ENCODE data around the gene RERE.
A peak's percentile ranks its signal among the peaks of the same experiment; 100 is the strongest.

RERE gene

DNA sequence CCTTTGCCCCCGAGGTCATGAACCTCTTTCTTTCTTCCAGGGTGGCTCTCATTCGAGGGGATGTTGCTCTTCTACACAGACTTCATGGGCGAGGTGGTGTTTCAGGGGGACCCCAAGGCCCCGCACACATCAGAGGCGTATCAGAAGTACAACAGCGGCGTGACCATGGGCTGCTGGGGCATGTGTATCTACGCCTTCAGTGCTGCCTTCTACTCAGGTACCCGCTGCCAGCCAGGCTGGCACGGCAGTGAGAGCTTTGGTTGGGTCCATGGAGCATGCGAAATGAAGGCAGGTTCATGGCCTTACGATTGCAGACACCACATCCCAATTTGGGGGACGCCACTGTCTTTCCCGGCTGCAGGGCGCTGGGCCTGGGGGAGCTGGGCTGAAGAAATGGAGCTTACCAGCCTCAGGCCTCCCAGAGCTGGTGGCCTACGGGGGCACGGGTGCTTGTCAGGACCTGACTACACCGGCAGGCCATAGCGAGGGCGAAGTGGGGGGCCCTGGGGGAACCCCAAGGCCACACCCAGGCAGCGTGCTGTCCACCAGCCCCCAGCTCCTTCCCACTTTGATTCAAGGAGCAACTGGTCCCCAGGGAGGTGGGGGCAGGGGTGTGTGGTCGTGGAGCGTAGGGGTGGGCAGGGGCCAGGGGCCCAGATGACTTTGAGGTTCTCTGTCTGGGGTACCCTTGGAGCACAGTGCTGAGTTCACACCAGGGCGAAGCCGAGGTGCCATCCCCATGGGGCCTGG is 479.5 kb downstream of the RERE start:
- DNase-seq: no peak

DNA sequence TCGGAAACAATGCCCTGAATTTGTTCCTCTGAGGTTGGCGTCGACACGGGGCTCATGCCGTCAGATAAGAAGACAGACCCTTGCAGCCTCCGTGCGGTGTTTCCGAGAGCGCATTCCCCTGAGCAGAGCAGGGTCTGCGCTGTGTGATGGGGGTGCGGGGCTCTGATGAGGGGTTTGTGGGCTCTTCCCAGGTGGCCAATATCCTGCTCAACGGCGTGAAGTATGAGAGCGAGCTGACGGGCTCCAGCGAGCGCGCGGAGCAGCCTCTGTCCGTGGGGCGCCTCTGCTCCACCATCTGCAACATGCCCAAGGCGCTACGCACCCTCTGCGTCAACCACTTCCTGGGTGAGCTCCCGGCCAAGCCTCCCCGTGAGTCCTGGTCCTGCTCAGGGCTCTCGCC is 482.2 kb downstream of the RERE start:
- DNase-seq: no peak

DNA sequence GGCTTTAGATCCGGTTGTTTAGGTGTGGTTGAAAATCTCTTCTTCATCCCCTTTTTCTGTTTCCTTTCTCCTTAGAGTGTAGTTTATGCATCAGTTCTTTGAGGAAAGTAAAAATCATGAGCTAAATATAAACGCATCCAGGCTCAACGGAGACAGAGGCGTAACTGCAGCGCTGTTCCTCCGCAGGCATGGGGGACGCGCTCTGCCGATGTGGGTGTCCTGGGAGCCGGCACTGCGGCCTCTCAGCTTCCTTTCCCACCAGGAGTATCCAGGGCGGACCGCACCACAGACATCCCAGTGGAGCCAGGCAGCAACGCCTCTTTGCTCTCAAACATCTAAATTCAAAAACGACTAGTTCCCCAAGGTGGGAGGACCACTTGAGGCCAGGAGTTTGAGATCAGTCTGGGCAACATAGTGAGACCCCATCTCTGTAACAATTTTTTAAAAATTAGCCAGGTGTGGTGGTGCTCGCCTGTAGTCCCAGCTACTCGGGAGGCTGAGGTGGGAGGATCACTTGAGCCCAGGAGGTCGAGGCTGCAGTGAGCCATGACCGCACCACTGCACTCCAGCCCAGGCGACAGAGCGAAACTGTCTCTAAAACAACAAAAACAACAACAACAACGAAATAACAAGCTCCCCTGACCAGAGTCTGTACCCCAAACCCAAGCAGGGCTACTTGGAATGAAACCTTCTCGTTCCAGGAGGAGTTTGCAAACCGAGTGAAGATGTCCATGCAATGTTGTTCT is 483.2 kb downstream of the RERE start:
- DNase-seq: no peak

DNA sequence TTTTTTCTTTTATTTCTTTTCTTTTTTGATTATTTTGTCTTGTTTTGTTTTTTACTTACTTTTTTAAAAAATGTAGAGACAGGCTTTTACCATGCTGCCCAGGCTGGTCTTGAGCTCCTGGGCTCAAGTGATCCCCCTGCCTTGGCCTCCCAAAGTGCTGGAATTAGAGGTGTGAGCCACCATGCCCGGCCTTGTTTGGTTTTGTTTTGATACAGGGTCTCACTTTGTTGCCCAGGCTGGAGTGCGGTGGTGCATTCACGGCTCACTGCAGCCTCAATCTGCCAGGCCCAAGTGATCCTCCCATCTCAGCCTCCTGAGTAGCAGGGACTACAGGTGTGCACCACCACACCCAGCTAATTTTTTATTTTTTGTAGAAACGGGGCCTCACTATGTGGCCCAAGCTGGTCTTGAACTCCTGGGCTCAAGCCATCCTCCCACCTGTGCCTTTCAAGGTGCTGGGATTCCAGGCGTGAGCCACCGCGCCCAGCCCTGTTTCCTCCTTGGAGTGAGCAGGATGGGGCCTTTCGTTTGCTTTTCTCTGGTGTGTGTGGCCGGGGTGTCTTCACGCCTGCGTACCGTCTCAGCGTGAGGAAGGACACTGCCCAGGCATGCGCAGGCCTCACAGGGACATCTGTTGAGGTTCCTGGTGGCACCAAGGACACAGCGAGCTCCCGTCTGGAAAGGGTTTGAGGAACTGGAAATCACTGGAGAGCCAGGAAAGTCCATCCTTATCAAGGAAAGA is 484.0 kb downstream of the RERE start:
- no peak for DNase-seq

DNA sequence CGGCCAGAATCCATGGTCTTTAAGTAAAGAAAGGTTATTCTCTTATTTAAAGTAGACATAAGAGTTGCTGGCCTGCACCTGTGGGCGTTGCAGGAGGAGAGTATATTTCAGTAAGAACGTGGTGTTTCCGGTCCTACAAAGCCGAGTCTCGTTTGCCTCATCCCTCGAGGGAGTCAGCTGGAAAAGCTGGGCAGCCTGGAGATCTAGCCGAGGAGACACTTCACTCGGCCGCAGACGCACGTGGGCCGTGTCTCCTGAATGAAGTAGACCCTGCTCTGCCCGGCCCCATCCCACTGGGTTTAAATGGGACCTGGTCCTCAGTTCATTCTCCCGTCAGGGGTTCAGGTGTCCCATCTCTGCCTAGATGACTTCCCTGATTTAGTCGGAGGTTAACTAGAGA is 484.6 kb downstream of the RERE start:
- DNase-seq: no peak

DNA sequence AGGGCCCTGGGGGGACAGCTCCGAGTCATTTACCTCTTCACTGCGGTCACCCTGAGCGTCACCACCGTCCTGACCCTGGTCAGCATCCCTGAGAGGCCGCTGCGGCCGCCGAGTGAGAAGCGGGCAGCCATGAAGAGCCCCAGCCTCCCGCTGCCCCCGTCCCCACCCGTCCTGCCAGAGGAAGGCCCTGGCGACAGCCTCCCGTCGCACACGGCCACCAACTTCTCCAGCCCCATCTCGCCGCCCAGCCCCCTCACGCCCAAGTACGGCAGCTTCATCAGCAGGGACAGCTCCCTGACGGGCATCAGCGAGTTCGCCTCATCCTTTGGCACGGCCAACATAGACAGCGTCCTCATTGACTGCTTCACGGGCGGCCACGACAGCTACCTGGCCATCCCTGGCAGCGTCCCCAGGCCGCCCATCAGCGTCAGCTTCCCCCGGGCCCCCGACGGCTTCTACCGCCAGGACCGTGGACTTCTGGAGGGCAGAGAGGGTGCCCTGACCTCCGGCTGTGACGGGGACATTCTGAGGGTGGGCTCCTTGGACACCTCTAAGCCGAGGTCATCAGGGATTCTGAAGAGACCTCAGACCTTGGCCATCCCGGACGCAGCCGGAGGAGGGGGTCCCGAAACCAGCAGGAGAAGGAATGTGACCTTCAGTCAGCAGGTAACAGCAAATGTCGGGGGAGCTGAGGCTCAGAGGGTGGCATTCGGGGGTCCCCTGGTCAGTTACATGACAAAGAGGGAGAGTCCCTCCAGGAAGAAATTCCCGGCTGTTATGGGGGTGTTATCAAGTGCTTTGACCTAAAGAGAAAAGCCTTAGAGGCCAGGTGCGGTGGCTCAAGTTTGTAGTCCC is 486.9 kb downstream of the RERE start:
- DNase-seq: no peak

DNA sequence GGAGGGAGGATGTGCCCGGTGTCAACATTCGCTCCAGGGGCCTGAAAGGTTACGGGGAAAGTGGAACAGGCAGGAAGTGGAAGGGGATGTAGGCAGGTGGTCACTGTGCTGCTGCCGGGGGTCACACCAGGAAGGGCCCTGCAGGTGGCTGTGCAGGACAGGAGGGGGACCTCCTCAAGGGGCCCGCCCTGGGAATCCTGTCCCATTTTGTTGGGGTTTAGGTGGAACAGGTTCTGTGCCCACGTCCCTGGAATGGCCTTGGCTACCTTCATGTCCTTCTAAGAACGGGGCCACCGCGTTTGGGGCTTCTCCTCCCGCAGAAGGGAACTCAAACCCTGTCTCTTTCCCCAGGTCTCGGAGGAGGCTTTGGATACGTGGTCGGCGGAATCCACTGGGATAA is 487.6 kb downstream of the RERE start:
- no peak for DNase-seq

DNA sequence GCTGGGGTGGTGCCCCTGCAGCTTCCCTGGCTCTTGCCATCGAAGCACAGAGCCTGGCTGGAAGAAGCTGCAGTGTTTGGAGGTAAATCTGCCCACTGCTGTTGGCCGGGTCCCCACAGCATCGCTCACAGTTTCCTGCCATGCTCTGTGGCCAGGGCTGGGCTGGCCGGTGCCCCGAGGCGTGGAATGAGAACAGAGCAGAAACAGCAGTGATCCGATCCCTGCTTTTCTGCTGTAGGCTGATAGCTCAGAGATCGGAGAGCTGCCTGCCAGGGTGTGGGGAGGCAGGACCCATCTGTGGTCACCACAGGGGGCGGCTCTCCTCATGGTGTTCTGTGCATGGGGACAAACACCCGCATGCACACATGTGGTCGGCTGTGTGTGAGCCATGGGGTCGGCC is 488.0 kb downstream of the RERE start:
- no peak for DNase-seq

DNA sequence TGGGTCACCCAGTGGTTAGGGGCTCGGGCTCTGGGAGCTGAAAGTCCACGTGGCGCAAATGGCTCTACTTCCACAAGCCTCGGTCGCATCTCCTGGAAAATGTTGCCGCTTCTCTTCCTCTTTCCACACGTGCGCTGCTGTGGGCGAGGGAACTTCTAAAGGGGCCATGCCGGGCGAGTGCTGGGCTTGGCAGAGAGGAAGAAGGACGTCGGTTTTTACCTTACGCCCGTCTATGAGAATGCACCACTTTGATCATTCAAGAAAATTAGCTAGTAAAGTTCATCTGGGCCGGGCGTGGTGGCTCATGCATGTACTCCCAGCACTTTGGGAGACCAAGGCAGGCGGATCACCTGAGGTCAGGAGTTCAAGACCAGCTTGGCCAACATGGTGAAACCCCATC is 489.2 kb downstream of the RERE start:
- DNase-seq: no peak

DNA sequence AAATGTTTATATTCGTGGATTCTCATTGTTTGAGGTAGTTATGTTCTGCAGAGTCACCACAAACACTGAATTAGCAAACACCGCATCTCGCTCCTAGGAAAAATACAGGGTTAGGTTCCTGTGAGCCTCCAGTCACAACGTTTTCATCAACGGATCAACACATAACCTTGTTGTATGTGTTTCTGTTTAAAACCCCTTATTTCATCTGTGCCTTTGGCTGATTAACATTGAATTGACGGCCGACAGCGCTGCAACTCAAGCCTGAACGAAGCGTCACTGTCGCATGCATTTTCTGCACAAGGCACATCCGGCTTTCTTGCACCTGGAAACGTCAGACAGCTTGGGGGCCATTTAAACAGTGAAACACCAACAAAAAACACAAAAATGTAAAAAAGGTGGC is 491.2 kb downstream of the RERE start:
- no peak for DNase-seq

DNA sequence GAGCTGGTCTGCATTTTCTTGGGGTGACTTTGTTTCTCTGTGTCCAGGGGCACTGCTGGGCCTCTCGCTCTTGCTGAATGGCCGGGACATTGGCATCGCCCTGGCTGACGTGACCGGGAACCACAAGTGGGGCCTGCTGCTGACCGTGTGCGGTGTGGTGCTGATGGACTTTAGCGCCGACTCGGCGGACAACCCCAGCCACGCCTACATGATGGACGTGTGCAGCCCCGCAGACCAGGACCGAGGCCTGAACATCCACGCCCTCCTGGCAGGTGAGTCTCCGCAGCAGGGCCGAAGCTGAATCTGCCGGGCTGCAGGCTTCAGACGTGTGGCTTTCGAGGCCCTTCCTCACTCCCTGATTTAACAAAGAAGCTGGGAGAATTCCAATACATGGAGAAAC is 491.7 kb downstream of the RERE start:
- DNase-seq: no peak

DNA sequence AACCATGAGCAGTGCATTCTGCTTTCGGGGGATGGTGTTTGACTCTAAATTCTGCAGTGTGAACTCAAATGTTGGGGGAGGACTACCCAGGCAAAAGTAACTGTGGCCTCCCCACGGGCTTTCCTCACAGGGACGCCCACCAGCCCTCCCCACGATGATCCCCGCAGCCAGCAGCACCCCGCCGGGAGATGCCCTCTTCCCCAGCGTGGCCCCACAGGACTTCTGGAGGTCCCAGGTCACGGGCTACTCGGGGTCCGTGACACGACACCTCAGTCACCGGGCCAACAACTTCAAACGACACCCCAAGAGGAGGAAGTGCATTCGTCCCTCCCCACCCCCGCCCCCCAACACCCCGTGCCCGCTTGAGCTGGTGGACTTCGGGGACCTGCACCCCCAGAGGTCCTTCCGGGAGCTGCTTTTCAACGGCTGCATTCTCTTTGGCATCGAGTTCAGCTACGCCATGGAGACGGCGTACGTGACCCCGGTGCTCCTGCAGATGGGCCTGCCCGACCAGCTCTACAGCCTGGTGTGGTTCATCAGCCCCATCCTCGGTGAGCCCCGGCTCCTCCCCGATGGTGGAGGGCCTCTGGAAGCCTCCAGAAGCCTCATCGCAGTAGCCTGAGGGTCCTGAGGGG is 493.1 kb downstream of the RERE start:
- DNase-seq: no peak

DNA sequence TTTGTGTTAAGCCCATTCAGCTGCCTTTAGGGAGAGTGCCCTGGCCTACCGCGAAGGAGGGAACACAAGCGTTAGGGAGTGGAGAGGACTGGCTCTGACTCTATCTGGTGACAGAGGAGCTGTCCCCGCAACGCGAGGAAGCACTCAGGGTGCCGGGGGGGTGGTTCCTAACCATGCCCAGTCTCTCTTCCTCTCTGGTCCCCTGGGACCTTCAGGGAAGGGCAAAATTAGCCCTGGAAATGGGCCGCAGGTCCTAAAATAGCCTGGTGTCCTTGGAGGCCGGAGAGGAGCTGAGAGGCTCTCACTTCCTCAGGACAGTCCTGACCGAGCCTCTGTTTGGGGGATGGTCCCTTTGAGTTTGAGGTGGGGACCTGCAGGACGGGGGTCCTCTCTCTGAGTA is 493.7 kb downstream of the RERE start:
- DNase-seq: no peak

DNA sequence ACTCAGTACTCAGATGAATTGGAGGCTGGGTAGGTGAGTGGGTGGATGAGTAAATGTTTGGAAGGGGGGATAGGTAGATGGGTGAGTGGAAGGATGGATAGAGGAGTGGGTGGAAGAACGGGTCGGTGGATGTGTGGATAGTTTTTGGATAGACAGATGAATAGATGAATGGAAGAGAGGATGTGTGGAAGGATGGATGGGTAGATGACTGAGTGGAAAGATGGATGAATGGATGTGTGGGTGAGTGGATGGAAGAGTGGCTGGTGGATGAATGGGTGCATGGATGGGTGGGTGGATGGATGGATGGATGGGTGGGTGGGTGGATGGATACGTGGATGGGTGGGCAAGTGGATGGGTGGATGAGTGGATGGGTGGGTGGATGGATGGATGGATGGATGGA is 495.8 kb downstream of the RERE start:
- no peak for DNase-seq

DNA sequence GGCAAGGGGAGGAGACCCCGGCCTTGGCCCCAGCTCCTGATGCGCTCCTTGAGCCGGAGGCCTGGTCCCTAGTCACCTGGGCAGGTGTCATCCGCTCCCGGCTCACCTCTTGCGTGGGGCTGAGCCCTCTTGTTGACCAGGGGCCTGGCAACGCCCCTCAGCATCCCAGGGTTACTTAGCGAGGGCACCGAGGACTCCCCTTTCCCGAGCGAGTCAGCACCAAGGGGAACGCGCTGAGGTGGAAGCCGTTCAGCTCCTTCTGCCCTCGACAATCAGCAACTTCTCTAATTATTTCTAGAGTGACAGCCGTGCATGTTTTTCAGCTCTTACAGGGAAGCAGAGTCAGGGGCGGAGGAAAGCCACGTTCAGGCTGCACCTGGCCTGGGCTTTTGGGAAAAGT is 499.0 kb downstream of the RERE start:
- DNase-seq: peak; percentile 22 to 23 (median 23)

DNA sequence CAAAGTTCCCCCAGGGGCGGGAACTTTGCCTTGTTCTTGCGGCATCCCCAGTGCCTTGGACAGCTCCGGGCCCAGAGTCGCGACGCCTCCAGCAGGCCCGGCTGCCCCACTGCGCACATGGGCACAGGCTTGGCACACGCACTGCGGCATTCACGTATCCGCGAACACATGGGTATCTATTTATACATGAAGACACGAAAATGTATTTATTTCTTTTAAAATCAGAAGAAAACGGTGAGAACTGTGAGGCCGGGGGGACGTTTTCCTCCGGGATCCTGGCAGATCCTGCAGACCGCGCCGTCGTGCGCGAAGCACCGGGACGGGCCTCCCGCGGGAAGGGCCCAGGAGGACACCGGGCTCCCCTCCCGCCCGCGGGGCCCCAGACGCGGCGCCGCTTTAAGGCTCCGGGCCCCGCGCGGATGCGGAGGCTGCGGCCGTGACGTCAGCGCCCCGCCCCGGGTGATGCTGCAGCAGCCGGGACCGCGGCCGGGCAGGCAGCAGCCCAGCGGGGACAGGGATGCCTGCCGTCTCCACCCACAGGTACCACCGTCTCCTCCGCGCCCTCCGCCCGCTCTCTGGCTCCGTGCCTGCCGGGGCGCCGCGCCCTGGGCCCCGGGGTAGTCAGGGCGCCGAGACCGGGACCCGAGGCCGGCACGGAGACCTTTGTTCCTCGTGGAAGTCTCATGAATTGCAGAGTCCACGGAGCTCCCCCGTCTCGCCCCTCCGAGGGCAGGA is 499.6 kb downstream of the RERE start, which contains the start of gene SLC45A1:
Gene SLC45A1 (plus strand): TSS at position 468 of the 735 bp plus-strand sequence. CDS start 6,216 bp downstream, outside the sequence.
- peak; percentile 77 to 94 (median 88) for DNase-seq

DNA sequence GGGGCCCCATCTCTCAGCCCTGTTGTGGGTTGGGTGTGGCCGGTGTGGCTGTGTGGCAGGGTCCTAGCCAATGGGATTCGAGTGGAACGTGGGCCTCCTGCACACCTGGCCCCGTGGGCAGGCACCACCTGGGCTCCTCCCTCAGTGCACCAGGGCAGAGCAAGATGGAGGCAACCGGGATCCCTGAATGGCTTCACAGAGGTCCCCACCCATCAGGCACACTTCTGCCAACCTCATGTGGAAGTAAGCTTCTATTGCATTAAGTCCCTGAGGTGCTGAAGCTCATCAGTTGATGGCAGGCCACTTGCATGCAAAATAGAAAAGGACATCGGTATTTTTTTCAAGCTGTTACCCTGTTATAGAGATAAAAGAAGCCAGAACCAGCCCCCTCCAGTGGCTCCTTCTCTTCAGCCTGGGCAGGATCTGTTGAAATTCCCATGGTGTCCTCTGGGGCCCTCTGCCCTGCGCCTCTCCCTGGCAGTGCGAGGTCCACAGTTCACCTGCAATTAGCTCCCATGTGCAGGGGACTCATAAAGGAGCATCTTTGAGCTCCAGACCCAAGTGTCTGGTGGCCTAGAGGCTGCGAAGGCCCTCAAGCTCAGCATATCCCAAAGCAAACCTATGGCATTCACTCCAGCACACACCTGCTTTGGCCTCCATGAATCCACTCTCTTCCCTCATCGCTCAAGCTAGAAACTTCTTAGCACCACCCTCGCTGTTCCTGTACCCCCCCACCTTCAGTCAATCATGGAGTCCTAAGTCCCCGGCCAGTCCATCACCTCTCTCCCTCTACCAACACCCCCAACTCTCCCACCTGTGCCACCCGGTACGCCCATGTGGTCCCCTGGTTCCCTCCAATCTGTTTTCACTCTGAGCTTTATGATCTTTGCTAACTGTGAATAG is 501.6 kb downstream of the RERE start:
- no peak for DNase-seq

DNA sequence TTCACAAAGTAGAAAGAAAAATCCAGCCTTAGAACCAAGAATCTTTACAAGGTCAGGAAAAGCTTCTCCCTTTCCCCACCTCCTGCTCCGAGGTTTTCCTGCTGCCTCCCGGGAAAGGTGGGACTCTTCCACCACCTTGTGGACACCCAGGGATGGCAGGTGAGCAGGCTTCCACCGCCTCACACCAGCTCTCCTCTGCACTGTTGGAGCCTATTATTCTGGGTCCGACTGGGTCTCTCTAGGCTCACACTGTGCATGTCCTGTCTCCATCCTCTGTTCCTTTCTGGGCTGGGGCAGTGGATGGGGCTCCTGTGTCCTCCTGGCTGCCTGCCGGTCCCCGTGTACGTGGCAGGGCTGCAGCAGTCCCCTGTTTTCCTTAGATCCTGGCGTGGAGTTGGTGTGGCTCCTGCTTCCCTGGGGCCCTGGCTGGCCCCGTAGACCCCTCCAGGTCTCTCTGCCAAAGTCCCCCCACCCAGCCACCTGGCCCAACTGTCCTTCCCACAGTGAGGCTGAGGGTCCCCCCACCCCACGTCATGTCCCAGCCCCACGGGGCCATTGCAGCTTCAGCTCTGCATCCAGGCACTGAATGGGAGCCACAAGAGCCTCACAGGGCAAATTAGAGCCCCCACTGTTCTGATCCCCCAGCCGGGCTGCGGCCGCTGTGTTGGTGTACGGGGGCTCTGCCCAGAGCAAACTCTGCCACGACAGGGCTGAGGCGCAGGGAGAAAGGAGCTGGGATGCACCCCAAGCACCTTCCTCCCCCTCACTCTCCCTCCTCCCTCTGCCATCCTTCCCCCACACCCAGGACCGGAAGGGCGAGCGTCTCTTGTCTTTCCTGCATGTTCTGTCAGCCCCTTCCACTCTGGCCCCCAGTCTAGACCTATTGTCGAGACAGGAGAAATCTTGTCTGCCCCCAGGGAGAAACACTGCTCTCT is 502.8 kb downstream of the RERE start:
- peak; percentile 50 to 73 (median 62) for DNase-seq

DNA sequence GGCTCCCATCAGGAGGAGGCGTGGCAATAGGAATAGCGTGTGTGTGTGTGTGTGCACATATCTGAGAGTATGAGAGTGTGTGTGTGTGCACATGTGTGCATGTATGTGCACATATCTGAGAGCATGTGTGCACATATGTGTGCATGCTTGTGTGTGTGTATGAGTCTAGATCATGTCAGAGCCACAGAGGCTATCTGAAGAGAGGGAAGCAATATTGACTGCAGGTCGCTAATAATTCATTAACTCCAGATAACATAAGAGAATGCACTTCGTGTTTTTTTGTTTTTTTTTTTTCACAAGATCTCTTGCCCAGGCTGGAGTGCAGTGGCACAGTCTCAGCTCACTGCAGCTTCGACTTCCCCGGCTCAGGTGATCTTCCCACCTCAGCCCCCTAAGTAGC is 504.2 kb downstream of the RERE start:
- no peak for DNase-seq

Data from suppressor macrophage treated with lipopolysaccharide for 1 hour (primary cell).